ENCODE results near the gene FUT8. TPM values are rescaled to one million over a fixed set of nuclear protein-coding genes. Genes with fewer than 3 reads are reported as not detected.

The FUT8 gene
- total and polyA plus RNA-seq, 2 of the 8 experiments (the other 6 are each of a cell fraction or from before 2014, with no cell fraction given): 10.5 to 25.1 TPM

DNA sequence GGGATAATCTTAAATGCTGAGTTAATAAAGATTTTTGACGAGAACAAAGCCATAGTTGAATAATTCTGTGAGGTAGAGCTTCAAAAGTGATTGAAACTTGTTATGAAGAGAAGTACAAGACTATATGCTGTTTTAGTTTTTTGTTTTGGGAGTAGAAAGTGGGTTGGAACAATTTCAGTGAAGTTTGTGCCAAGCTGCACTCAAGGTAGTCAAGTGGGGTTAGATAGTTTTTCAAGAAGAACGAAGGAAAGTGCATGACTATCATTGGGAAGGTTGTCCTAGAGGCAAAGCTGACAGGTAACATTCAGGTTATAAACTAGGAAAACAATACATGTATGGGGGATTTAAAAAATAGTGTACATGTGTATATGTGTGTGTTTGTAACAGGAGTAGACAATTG lies 16.2 kb downstream of the FUT8 start:
- Histone ChIP-seq H2AK5ac (ENCODE audit: low read depth, low read length) (no peak overlapping the region), H3K36me3 (ENCODE audit: control insufficient read depth in 2 of 4, insufficient read depth in 4 of 4, low read length in 3 of 4) (no peaks in the 10 kb centered on the region), H4K20me1 (replicated peaks in 1 of 2; ENCODE audit: control insufficient read depth in 1 of 2, insufficient read depth in 2 of 2, low read length in 2 of 2) (no peaks in the 10 kb centered on the region), H3K4me1 (replicated peaks in 1 of 4; ENCODE audit: control insufficient read depth in 3 of 4, insufficient read depth in 4 of 4, low read length in 3 of 4) (peaks cover 0 to 4% (median under 1%) of the 10 kb centered on the region in 4 experiments; a peak in 1 of 7 replicates), H3K23ac (ENCODE audit: insufficient read length) (no peak overlapping the region), H3K79me1 (ENCODE audit: low read depth, low read length) (no peaks in the 10 kb centered on the region), H3K4me2 (ENCODE audit: insufficient read depth in 1 of 2, low read depth in 2 of 2, low read length in 2 of 2) (no peak overlapping the region), H2AFZ (ENCODE audit: low read length) (no peak overlapping the region), H3K4me3 (ENCODE audit: extremely low read depth in 1 of 4, insufficient read depth in 2 of 4, low read depth in 3 of 4, low read length in 4 of 4) (no peak overlapping the region), H3K4ac (replicated peaks; ENCODE audit: insufficient read length, low read depth, low read length) (no peak overlapping the region), H2BK120ac (replicated peaks; ENCODE audit: low read depth, low read length) (no peak overlapping the region), H3K9ac (replicated peaks in 1 of 4; ENCODE audit: extremely low read depth in 1 of 4, low read depth in 3 of 4, low read length in 3 of 4) (no peak overlapping the region), H2BK12ac (ENCODE audit: low read depth, low read length) (no peak overlapping the region), H4K8ac (ENCODE audit: extremely low read depth, insufficient read depth, low read length) (no peak overlapping the region), H4K91ac (replicated peaks; ENCODE audit: insufficient read length, low read length) (no peak overlapping the region), H2BK15ac (ENCODE audit: low read length) (no peak overlapping the region), H2BK5ac (ENCODE audit: low read depth, low read length) (no peak overlapping the region), H4K5ac (ENCODE audit: insufficient read length, low read depth, low read length) (no peak overlapping the region), H3K79me2 (ENCODE audit: control insufficient read depth in 1 of 2, insufficient read depth in 2 of 2, low read length in 2 of 2) (peaks cover 0 to 22% of the 10 kb centered on the region in 2 experiments; a peak in 1 of 4 replicates), H3K27me3 (replicated peaks in 1 of 4; ENCODE audit: control insufficient read depth in 3 of 4, extremely low read depth in 1 of 4, insufficient read depth in 3 of 4, low read length in 3 of 4) (no peaks in the 10 kb centered on the region), H2BK20ac (ENCODE audit: low read length) (no peak overlapping the region), H3K14ac (ENCODE audit: insufficient read length) (no peak overlapping the region), H3K27ac (ENCODE audit: low read depth, low read length) (no peak overlapping the region), H3K9me3 (ENCODE audit: insufficient read depth in 2 of 2, low read depth in 1 of 2, low read length in 1 of 2) (no peaks in the 10 kb centered on the region), H3K23me2 (ENCODE audit: low read depth, low read length) (no peaks in the 10 kb centered on the region), H3K56ac (replicated peaks; ENCODE audit: insufficient read length, low read depth, low read length) (no peak overlapping the region), H3K18ac (ENCODE audit: extremely low read depth, low read length) (no peak overlapping the region)
- ChIA-PET CTCF (ENCODE audit: partially characterized antibody) (interaction anchor here (0.8 to 2.1 kb wide), 5 partner anchors 13 to 537 kb away, joined by 3 to 7 read pairs (median 3); no protein-coding TSS in a partner anchor), POLR2A (ENCODE audit: partially characterized antibody) (interaction anchor here (1.0 kb wide), 1 partner anchor 17 kb away, joined by 5 read pairs; no protein-coding TSS in a partner anchor)
- no peak for DNase-seq (ENCODE audit: low read depth in 1 of 2, low spot score in 2 of 2)
- TF ChIP-seq CREB1 (IDR thresholded peaks at IDR 0.05) (no peak), RBBP5 (IDR thresholded peaks at IDR 0.05; ENCODE audit: borderline replicate concordance, low read depth, low read length) (no peak), KDM5A (IDR thresholded peaks at IDR 0.05; ENCODE audit: low read length) (no peak), FOSL1 (IDR thresholded peaks at IDR 0.05; ENCODE audit: insufficient read depth, low read depth, low read length) (no peak), BCL11A (IDR thresholded peaks at IDR 0.05; ENCODE audit: low read depth in 2 of 2, low read length in 2 of 2) (no peak), GTF2F1 (IDR thresholded peaks at IDR 0.05; ENCODE audit: borderline replicate concordance, low read depth, low read length) (no peak), JUND (IDR thresholded peaks at IDR 0.05; ENCODE audit: low read length) (no peak), CTBP2 (IDR thresholded peaks at IDR 0.05; ENCODE audit: borderline replicate concordance, insufficient read depth, insufficient read length, low read length) (no peak)
- TF ChIP-seq, protein P1, sequence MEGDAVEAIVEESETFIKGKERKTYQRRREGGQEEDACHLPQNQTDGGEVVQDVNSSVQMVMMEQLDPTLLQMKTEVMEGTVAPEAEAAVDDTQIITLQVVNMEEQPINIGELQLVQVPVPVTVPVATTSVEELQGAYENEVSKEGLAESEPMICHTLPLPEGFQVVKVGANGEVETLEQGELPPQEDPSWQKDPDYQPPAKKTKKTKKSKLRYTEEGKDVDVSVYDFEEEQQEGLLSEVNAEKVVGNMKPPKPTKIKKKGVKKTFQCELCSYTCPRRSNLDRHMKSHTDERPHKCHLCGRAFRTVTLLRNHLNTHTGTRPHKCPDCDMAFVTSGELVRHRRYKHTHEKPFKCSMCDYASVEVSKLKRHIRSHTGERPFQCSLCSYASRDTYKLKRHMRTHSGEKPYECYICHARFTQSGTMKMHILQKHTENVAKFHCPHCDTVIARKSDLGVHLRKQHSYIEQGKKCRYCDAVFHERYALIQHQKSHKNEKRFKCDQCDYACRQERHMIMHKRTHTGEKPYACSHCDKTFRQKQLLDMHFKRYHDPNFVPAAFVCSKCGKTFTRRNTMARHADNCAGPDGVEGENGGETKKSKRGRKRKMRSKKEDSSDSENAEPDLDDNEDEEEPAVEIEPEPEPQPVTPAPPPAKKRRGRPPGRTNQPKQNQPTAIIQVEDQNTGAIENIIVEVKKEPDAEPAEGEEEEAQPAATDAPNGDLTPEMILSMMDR (IDR thresholded peaks at IDR 0.05; ENCODE audit: control extremely low read depth in 1 of 3, insufficient read depth in 1 of 3, low read depth in 1 of 3, low read length in 3 of 3): no peak
- TF ChIP-seq, protein P2, sequence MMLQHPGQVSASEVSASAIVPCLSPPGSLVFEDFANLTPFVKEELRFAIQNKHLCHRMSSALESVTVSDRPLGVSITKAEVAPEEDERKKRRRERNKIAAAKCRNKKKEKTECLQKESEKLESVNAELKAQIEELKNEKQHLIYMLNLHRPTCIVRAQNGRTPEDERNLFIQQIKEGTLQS (IDR thresholded peaks at IDR 0.05; ENCODE audit: insufficient read depth, low read depth, low read length): no peak
- 97% methylated on average over 2 of the region's 2 CpGs; no CpG with 5 or more reads in 1 of the 2 experiments for WGBS, 2 experiments (ENCODE audit: extremely low coverage in 1 of 2, insufficient coverage in 1 of 2, insufficient read length in 1 of 2, insufficient replicate concordance in 2 of 2, low coverage in 1 of 2, low lambda C conversion rate in 2 of 2, missing lambda C conversion rate in 1 of 2)
- FAIRE-seq: no peak

Measured in H1 (cell line).